Adipose tissue (tissue), 3 donors: ENCODE data around the gene LPGAT1. TPM values are rescaled to one million over a fixed set of nuclear protein-coding genes. Genes with fewer than 3 reads are reported as not detected.

Source experiments
- H3K27ac ChIP-seq: one replicate; pipeline ENCODE4 v1.5.1; 2013; ENCODE audit warnings: low read depth, low read length
- WGBS, 3 donors: extraction: QIAGEN DNeasy Blood & Tissue Kit; methylation state at CpG; one replicate each; pipeline ENCODE4 v1.1.7; 2013; 5-methylcytosine and 5-hydroxymethylcytosine counted together
- polyA plus RNA-seq, 3 donors: library from polyadenylated mRNA; stranded (reverse); fragments of 200-250 nt; gene quantifications; one replicate each; pipeline ENCODE4 v1.2.3, GENCODE V29; 2013
- donor health status: healthy with polysubstance abuse.
- donor health status: Bipolar disorder and iron deficiency.
- donor health status: healthy.

The LPGAT1 gene
- polyA plus RNA-seq, 3 donors: 6.0 to 13.0 (median 10.5) TPM

GRCh38 chr1:211789641-211790464 lies 40.7 kb downstream of the LPGAT1 start:
- H3K27ac ChIP-seq: no peak overlapping the region
- WGBS, 3 donors: 82 to 94% (median 94%) methylated on average over 11 of the region's 11 CpGs

- WGBS, 3 donors: 68 to 87% (median 74%) methylated on average over 4 of the region's 4 CpGs
- H3K27ac ChIP-seq: no peak overlapping the region
Observed at GRCh38 chr1:211788626-211789025, 41.9 kb downstream of the LPGAT1 start.

- H3K27ac ChIP-seq: no peak overlapping the region
- 13 to 58% (median 42%) methylated on average over 1 of the region's 1 CpG for WGBS, 3 donors
Observed at GRCh38 chr1:211783897-211784296, 46.7 kb downstream of the LPGAT1 start.

- WGBS, 3 donors: 35 to 74% (median 70%) methylated on average over 4 of the region's 4 CpGs
- no peak overlapping the region for H3K27ac ChIP-seq
Observed at GRCh38 chr1:211783266-211783665, 47.3 kb downstream of the LPGAT1 start.

- WGBS, 3 donors: 26 to 49% (median 45%) methylated on average over 2 of the region's 2 CpGs
- H3K27ac ChIP-seq: no peak overlapping the region
Observed at GRCh38 chr1:211781260-211781659, 49.3 kb downstream of the LPGAT1 start.

- no peak overlapping the region for H3K27ac ChIP-seq
- 82 to 88% (median 87%) methylated on average over 4 of the region's 4 CpGs for WGBS, 3 donors
Observed at GRCh38 chr1:211775170-211775569, 55.4 kb downstream of the LPGAT1 start.

- H3K27ac ChIP-seq: no peak overlapping the region
- WGBS, 3 donors: 98 to 100% (median 100%) methylated on average over 1 of the region's 1 CpG
Observed at GRCh38 chr1:211764701-211765100, 65.9 kb downstream of the LPGAT1 start.

GRCh38 chr1:211762206-211762605 lies 68.4 kb downstream of the LPGAT1 start:
- 95 to 99% (median 95%) methylated on average over 3 of the region's 3 CpGs for WGBS, 3 donors
- no peak overlapping the region for H3K27ac ChIP-seq

- no peak overlapping the region for H3K27ac ChIP-seq
Observed at GRCh38 chr1:211761400-211761799, 69.2 kb downstream of the LPGAT1 start.

GRCh38 chr1:211756471-211757020 lies 74.0 kb downstream of the LPGAT1 start:
- no peak overlapping the region for H3K27ac ChIP-seq
- 96 to 99% (median 98%) methylated on average over 7 of the region's 7 CpGs for WGBS, 3 donors

- 89 to 93% (median 93%) methylated on average over 4 of the region's 4 CpGs for WGBS, 3 donors
- H3K27ac ChIP-seq: no peak overlapping the region
Observed at GRCh38 chr1:211753649-211754251, 76.8 kb downstream of the LPGAT1 start.

GRCh38 chr1:211752951-211753486 lies 77.5 kb downstream of the LPGAT1 start:
- H3K27ac ChIP-seq: no peak overlapping the region
- WGBS, 3 donors: 25 to 55% (median 51%) methylated on average over 2 of the region's 2 CpGs

- H3K27ac ChIP-seq: no peak overlapping the region
- 72 to 92% (median 78%) methylated on average over 4 of the region's 4 CpGs for WGBS, 3 donors
Observed at GRCh38 chr1:211752317-211752716, 78.2 kb downstream of the LPGAT1 start.

GRCh38 chr1:211751438-211751837 lies 79.1 kb downstream of the LPGAT1 start:
- WGBS, 3 donors: 85 to 88% (median 88%) methylated on average over 3 of the region's 3 CpGs
- no peak overlapping the region for H3K27ac ChIP-seq

- H3K27ac ChIP-seq: no peak overlapping the region
- 14 to 53% (median 46%) methylated on average over 1 of the region's 1 CpG for WGBS, 3 donors
Observed at GRCh38 chr1:211750599-211750998, 80.0 kb downstream of the LPGAT1 start.

GRCh38 chr1:211749251-211749650 lies 81.3 kb downstream of the LPGAT1 start:
- H3K27ac ChIP-seq: no peak overlapping the region
- WGBS, 3 donors: 66 to 88% (median 84%) methylated on average over 3 of the region's 3 CpGs

GRCh38 chr1:211748810-211749209 lies 81.8 kb downstream of the LPGAT1 start:
- no peak overlapping the region for H3K27ac ChIP-seq
- 78 to 88% (median 79%) methylated on average over 3 of the region's 3 CpGs for WGBS, 3 donors

GRCh38 chr1:211742889-211743529 lies 87.6 kb downstream of the LPGAT1 start:
- no peak overlapping the region for H3K27ac ChIP-seq
- 75 to 92% (median 90%) methylated on average over 4 of the region's 4 CpGs for WGBS, 3 donors

GRCh38 chr1:211742272-211742671 lies 88.3 kb downstream of the LPGAT1 start:
- WGBS, 3 donors: 97 to 100% (median 97%) methylated on average over 1 of the region's 1 CpG
- no peak overlapping the region for H3K27ac ChIP-seq
